Vagina (tissue), 2 donors: ENCODE data around the gene IL32.

Experiments used
- POLR2A ChIP-seq, 2 donors: fragments of 450-650 bp; IDR thresholded peaks; one replicate each; pipeline ENCODE4 v1.6.1; 2017; ENCODE audit warnings: antibody characterized with exemption in 2 of 2, mild to moderate bottlenecking in 2 of 2, moderate library complexity in 2 of 2
- POLR2AphosphoS5 ChIP-seq, 2 donors: sonication (generic); formaldehyde crosslinking; IDR thresholded peaks; one replicate each; pipeline ENCODE4 v1.9.0; 2017; ENCODE audit warnings: antibody characterized with exemption in 2 of 2, mild to moderate bottlenecking in 2 of 2, low read depth in 1 of 2; ENCODE audit not compliant: insufficient read depth in 1 of 2
- TF ChIP-seq, protein P1 (sequence below), 3 experiments: fragments of 450-650 bp in 2 of 3; fragments of 200-600 bp in 1 of 3; sonication (generic) in 1 of 3; IDR thresholded peaks; one replicate each; pipeline ENCODE4 v1.5.1; 2017 to 2019; ENCODE audit warnings: antibody characterized with exemption in 3 of 3, mild to moderate bottlenecking in 2 of 3, moderate library complexity in 2 of 3

DNA sequence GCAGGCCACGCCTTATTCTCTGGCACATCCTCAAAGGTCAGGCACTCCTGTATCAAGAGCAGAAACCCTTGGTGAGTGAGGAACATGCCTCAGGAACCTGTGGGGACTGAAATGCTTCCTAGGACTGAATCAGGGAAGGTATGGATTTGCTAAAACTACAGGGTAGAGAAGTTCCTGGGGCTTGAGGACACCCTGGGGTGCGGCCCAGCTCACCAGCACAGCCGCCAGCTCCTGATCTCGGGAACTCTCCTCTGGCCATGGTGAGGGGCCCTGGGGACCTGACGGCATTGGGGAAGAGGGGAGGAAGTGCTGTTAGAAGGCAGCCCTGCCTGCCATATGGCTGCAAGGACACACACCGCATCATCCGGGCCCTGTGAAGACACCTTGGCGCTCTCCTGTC is 26.1 kb downstream of the IL32 start:
- TF ChIP-seq, protein P1, sequence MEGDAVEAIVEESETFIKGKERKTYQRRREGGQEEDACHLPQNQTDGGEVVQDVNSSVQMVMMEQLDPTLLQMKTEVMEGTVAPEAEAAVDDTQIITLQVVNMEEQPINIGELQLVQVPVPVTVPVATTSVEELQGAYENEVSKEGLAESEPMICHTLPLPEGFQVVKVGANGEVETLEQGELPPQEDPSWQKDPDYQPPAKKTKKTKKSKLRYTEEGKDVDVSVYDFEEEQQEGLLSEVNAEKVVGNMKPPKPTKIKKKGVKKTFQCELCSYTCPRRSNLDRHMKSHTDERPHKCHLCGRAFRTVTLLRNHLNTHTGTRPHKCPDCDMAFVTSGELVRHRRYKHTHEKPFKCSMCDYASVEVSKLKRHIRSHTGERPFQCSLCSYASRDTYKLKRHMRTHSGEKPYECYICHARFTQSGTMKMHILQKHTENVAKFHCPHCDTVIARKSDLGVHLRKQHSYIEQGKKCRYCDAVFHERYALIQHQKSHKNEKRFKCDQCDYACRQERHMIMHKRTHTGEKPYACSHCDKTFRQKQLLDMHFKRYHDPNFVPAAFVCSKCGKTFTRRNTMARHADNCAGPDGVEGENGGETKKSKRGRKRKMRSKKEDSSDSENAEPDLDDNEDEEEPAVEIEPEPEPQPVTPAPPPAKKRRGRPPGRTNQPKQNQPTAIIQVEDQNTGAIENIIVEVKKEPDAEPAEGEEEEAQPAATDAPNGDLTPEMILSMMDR (IDR thresholded peaks at IDR 0.05) = no peak
- TF ChIP-seq POLR2A (IDR thresholded peaks at IDR 0.05) (no peak), POLR2AphosphoS5 (IDR thresholded peaks at IDR 0.05; ENCODE audit: insufficient read depth in 1 of 2, low read depth in 1 of 2) (no peak)
